Measurements from ENCODE around the gene MATN1.
A peak's percentile ranks its signal among the peaks of the same experiment; 100 is the strongest.

The MATN1 gene

GRCh38 chr1:30757352-30758120, 34.2 kb upstream of the MATN1 start, which contains the start of gene LAPTM5:
Gene LAPTM5, minus strand, starts transcription at chr1:30757774. Its CDS starts 29 bp downstream, at chr1:30757745.
- peak; percentile 62 for DNase-seq

DNA sequence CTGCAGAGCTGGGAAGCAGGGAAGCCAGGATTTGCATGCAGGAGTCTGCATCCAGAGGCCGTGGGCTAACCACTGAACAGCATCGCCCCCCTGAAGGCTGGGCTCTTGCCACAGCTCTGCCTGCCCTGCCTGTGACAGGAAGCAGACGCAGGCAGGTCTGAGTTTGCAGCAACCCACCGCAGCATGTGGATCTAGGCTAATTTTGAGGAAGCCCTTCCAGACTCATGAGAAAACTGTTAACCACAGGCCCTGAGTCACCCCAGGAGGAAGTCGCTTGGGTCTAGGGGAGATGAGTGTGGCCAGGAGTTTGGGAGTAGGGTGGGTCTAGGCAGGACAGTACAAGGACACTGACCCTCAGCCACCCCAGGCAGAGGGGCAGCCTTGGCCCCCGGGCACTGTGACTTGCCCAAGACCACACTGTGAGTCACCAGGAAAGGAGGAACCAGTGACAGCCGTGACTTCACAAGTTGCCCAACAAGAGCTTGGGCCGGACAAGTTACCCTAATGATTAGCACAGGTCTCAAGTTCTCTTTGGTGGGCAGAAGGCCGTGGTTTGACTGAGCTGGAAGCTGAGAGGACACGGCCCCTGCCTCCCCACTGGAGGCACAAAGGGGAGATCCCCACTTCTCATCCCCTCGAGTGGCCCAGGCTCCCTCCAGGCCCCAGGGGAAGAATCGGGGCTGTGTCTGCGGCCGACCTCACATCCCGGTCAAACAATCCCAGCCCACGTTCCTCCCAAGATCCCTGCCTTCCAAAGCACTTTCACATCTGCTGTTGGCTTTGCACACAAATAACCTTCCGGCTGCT, 33.4 kb upstream of the MATN1 start:
- peak; percentile 68 for DNase-seq

GRCh38 chr1:30756206-30756544, 32.8 kb upstream of the MATN1 start:
- DNase-seq = no peak

- no peak for DNase-seq
Measured at GRCh38 chr1:30755746-30756145, 32.4 kb upstream of the MATN1 start.

- DNase-seq = no peak
Measured at GRCh38 chr1:30755334-30755733, 31.9 kb upstream of the MATN1 start.

- DNase-seq = no peak
Measured at GRCh38 chr1:30754684-30755171, 31.3 kb upstream of the MATN1 start.

GRCh38 chr1:30753660-30754123, 30.3 kb upstream of the MATN1 start:
- DNase-seq = no peak

DNA sequence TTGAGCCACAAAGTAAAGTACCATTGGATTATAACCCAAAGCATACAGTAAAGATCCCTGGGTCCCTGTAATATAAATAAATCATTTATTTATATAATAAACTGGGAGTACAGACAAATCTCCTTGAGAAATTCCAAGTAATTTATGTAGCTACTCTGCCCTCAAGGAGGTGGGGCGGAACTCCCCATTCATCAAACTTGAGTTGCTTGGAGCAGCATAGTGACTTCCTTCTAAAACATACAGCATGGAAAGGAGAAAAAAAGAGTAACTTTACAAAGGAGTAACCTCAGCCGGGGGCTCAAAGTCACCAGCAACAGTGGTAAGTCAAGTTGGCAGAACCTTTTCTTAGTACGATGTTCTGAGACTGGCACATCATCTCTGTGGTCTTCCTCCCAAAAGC, 29.7 kb upstream of the MATN1 start:
- no peak for DNase-seq

DNA sequence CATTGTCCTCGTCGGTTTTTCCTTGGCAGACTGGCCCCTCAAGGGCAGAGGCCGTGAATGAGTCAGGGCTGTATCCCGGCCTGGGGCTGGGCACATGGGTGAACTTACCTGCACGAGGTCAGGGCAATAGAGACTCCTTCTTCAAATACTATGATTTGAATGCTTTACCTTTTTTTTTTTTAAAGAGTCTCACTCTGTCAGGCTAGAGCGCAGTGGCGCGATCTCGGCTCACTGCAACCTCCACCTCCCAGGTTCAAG, 29.2 kb upstream of the MATN1 start:
- DNase-seq = no peak

DNA sequence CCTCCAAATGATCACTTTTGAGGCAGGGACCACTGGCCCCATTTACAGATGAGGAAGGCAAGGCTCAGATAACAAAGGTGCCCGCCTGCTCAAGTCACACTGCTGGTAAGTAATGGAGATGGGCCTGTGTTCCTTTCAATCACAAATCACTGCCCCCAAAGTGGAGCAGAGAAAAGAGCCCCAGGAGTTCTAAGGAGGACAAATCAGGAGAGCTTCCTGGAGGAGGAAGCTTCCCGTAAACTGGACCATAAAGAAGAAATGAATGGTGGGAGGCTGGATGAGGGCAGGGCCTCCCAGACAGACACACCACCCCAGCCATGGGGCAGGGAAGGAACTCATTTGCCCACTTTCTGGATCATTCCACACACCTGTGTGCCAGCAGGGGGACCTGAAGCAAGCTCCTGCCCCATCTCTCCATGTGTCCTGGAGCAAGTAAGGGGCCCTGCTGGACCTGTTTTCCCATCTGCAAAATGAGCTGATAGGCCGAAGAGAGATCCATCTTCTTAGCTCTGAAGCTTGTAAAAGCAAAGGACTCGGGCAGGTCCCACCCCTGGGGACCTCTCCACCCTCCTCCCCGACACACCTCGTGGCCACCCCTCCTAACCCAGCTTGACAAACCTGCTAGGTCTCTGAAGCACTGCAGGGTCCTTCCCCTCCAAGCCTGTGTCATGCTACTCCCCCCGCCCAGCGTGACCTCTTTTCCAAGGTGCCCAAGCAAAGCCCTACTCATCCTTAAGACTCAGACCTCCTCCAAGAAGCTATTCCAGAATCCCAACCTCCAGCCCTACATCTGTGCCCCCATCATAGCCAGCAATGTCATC, 28.7 kb upstream of the MATN1 start:
- no peak for DNase-seq

DNA sequence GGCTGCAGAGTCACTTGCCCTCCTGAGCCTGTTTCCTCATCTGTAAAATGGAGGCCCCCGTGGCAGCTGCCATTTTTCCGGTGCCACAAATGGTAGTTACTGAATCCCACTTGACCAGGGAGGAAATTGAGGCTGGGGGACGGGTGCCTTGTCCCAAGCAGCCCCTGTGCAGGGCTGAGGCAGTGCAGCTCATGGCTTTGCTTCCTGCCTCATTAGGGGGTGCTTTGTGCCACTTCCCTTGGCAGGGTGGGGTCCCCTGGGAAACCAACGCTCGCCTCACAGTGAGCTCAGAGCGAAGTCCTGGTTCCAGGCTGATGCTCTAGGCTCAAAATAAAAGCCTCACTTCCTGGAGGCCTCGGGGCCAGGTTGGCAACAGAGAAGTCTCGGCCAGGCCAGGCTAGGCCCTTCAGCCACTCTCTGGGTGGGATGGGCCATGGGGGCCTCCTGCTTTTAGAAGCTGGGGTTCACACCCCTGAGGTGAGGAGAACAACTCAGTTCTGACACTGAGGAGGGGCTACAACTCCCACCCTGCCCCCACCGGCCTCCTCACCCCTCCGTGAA, 27.4 kb upstream of the MATN1 start:
- DNase-seq = no peak

GRCh38 chr1:30749691-30750583, 26.6 kb upstream of the MATN1 start:
- DNase-seq = peak; percentile 62

DNA sequence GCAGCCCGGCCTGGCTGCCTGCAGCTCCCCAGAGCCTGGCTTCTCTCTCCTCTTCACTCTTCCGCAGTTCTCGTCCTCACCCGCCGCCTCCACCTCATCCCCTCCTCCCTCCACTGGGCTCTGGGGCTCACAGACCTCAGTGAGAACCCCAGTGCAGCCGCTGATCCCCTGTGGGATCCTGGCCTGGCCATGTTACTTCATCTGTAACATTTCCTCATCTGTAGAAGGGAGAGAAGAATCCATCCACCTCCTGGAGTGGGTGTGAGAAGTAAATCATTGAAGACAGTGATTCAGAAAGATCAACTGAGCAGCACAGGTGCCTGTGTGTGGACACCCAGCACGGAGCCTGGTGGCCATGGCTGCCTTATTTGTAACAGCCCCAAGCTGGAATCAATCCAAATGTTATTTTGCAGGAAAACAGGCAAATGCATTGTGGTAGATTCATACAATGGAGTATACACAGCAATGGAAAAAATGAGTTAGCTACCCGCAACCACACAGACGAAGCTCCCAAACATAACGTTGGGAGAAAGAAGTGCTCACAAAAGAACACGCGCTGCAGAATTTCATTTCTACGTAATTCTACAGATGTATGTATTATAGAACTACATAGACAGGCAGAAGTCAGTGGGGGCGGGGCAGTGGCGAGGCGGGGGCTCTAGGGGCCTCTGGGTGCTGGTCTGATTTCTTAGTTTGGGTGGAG, 25.5 kb upstream of the MATN1 start:
- DNase-seq = peak; percentile 42

DNA sequence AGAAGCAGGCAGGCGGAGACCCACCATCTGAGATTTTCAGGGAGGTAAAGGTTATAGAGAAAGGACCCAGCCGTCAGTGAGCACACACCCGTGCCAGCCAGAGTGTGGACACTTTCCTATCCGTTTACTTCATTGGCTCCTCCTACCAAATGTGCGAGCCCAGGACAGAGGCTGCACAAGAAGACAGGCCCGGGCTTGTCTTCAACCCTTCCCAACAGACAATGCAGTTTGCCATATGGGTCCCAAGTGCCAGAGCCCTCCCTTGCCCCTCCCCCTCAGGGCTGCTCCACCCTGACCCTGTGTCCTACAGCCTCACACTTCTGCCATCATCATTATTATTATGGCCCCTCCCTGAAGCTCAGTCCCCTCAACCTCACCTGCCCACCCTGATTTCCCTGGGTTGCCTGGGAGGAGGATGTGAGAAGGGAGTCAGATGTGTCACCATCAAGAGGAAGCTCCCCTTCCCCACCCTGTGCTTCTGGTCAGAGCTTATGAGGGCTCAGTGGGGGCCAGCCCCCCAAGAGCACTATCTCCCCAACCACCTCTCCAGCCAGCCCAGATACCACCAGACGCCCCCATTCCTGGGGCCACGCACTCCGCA, 24.8 kb upstream of the MATN1 start:
- DNase-seq = no peak

DNA sequence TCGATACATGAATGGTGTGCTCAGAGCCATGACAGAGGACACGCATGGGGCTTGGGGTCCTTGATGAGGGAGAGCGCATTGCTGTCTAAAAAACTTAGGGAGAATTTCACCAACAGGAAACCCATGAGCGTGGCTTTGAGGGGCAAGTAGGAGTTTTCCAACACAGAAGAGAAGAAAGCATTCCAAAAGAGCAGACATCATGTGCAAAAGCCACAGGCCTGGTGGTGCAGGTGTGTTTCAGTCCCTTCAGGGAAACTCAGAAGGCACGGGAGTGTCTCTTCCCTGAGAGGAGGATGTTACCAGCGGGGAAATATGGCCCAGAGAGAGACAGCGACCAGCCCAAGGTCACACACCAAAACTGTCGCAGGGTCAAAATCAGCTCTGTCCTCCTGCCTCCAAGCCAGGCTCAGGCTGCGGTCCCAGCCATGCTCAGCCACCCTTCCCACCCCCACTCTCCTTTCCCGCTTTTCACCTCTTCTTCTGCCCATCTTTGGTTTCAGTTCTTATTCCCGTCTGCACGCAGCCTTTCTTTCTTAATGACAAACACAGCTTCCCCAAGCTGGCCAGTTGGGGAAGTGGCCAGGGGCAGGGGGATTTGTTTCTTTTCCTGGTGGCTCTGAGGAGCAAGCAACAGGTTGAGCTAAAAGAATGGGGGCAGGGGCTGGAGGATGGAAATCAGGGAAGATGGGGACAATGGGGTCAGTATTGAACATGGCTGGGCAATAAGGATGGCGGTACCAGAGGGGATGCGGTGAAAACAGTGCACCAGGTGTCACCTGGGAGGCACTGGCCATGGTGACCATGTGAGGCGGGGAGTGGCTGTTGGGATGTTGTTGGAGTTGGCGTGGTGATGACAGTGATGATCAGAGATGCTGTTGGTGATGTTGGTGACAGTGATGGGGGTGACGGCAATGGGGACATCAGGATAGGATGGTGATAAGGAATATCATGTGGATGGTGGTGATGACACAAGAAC, 23.9 kb upstream of the MATN1 start:
- DNase-seq = no peak

DNA sequence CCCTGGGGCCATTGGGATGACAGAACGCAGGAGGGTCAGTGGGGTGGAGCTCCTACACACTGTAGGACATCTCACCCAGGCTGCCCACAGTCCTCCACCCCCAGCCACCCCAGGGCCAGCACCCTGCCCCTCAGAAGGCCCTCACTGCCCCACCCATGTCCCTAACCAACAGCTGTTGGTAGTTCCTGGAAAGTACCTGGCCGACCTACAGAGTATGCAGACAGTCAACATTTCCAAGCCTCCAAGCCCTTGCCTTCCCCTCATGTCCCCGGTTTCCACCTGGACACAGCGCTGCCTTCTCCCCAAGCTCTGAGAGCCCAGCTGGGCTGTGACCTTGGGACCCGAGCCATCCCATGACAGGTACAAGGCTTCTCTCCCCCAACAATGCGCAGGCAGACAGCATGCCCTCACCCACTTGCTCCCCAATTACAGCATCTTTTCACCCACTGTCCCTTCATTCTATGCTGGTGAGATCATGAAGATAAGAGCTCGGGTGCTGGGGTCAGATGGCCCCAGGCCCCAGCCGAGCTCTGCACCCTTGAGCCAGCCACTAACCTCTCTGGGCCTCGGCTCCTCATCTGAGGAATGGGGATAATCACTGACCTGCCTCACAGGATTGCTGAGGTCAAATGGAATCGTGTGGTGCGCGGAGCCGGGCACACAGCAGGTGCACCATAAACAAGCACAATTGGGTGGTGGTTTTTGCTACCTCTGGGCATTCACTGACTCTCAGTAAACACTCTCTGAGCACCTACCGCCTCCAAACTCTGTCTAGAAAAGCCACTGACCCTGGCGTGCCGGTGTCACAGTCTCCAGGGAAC, 23.0 kb upstream of the MATN1 start:
- no peak for DNase-seq

- no peak for DNase-seq
Measured at GRCh38 chr1:30745834-30746208, 22.4 kb upstream of the MATN1 start.

DNA sequence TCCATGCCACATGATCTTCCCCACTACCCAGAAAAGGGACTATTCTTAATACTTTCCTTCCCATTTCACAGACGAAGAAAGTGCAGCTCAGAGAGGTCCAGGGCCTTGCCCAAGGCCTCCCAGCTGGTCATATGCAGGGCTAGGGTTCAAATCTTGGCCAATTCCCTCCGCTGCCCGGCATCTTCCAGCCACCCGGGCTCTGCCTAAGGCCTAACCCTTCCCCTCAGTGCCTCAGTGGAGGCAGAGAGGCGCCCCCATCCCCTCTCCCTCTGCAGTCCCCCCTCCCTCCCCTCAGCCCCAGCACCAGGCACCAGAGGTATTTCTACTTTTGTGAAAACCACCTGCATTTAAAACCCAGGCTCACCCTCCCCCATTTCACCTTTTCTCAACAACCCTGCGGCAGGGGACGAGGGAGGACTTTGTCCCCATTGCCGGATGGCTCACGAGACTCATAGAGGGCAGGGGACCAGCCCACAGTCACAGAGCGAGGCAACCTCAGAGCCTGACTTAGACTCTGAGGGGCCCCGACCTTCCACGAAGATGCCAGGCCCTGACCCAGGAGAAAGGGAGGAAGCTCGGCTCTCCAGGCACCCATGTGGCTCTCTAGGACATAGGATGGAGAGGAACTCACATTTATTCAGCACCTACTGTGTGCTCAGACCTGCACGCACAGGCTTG, 21.9 kb upstream of the MATN1 start:
- no peak for DNase-seq

All from activated naive CD4-positive, alpha-beta T cell treated with Interleukin-2 at 50 U/mL for 16 hours (primary cell).